CD4-positive, alpha-beta T cell treated with Interleukin-17A for 1 hour (primary cell): ENCODE measurements around the gene FOXN4.

Source experiments
- DNase-seq: peaks from one replicate; pipeline ENCODE4 v3.0.0-alpha.2; 2020

FOXN4 gene

GRCh38 chr12:109278912-109279311 is 30.2 kb downstream of the FOXN4 start:
- DNase-seq = no peak

- no peak for DNase-seq
Measured at GRCh38 chr12:109277899-109278762, 31.0 kb downstream of the FOXN4 start.

- no peak for DNase-seq
Measured at GRCh38 chr12:109277255-109277898, 31.7 kb downstream of the FOXN4 start.

GRCh38 chr12:109276160-109276559 is 32.9 kb downstream of the FOXN4 start:
- no peak for DNase-seq

GRCh38 chr12:109275173-109275572 is 33.9 kb downstream of the FOXN4 start:
- no peak for DNase-seq

GRCh38 chr12:109274381-109274780 is 34.7 kb downstream of the FOXN4 start:
- DNase-seq = no peak

GRCh38 chr12:109273354-109273753 is 35.7 kb downstream of the FOXN4 start:
- no peak for DNase-seq

- DNase-seq = no peak
Measured at GRCh38 chr12:109271418-109271817, 37.7 kb downstream of the FOXN4 start.

GRCh38 chr12:109270494-109270893 is 38.6 kb downstream of the FOXN4 start:
- no peak for DNase-seq

- no peak for DNase-seq
Measured at GRCh38 chr12:109269428-109269827, 39.7 kb downstream of the FOXN4 start.

GRCh38 chr12:109268896-109269295 is 40.2 kb downstream of the FOXN4 start:
- no peak for DNase-seq

- DNase-seq = no peak
Measured at GRCh38 chr12:109267361-109267760, 41.7 kb downstream of the FOXN4 start.

- DNase-seq = no peak
Measured at GRCh38 chr12:109266106-109266879, 42.8 kb downstream of the FOXN4 start.

GRCh38 chr12:109264943-109265650 is 44.0 kb downstream of the FOXN4 start:
- no peak for DNase-seq

- DNase-seq = peak; percentile 28
Measured at GRCh38 chr12:109264095-109264942, 44.8 kb downstream of the FOXN4 start.

GRCh38 chr12:109263439-109263838 is 45.6 kb downstream of the FOXN4 start:
- no peak for DNase-seq

- no peak for DNase-seq
Measured at GRCh38 chr12:109261939-109262338, 47.1 kb downstream of the FOXN4 start.

- no peak for DNase-seq
Measured at GRCh38 chr12:109261087-109261486, 48.0 kb downstream of the FOXN4 start.

- DNase-seq = no peak
Measured at GRCh38 chr12:109259545-109259895, 49.6 kb downstream of the FOXN4 start.

- DNase-seq = no peak
Measured at GRCh38 chr12:109258607-109259544, 50.2 kb downstream of the FOXN4 start.

GRCh38 chr12:109258201-109258600 is 50.9 kb downstream of the FOXN4 start:
- no peak for DNase-seq
